HCT116 (cell line): ENCODE measurements around the gene EPHA4. TPM values are rescaled to one million over a fixed set of nuclear protein-coding genes. Genes with fewer than 3 reads are reported as not detected.

ENCODE experiments used
- ATAC-seq: fragments of 200-7000 bp; cut with Tn5 transposase; 2 replicates; pipeline ENCODE4 v1.9.1; 2020; ENCODE audit warnings: mild to moderate bottlenecking, moderate library complexity
- BruUV-seq: library from RNA; stranded (reverse); fragments of 400-500 nt; replicated peaks from 2 replicates; lab custom pipeline; 2021; lab: Mats Ljungman, UMichigan
- CTCF ChIA-PET: fragments of 300-600 bp; sonication (Branson Sonifier 250); formaldehyde crosslinking; loops from one replicate; lab custom pipeline; 2021; ENCODE audit warnings: antibody characterized with exemption; lab: Charles Lee
- POLR2A ChIA-PET: fragments of 300-600, 350-600 bp; sonication (Branson Sonifier 250); formaldehyde crosslinking; loops from one replicate; lab custom pipeline; 2021; ENCODE audit warnings: antibody characterized with exemption; lab: Charles Lee
- RAD21 ChIA-PET, 2 experiments: fragments of 300-600 bp; sonication (Branson Sonifier 250); formaldehyde crosslinking; loops; one replicate each; lab custom pipeline; 2023; ENCODE audit warnings: low total read pairs in 2 of 2; ENCODE audit not compliant: uncharacterized antibody in 2 of 2, unreplicated experiment in 2 of 2, low non-redundant PET in 1 of 2; lab: Charles Lee
- DNase-seq: peaks from one replicate; pipeline ENCODE4 v3.0.0-alpha.2; 2010; ENCODE audit warnings: low read depth, low spot score
- H2AFZ ChIP-seq: fragments of 200-600 bp; shearing (Covaris generic), sonication (generic); 2 replicates; pipeline ENCODE4 v1.6.1; 2017; ENCODE audit warnings: low read depth, mixed run types, mixed read lengths, antibody characterized with exemption, low read length; ENCODE audit not compliant: poor library complexity, severe bottlenecking
- H3K27ac ChIP-seq: 2 replicates; pipeline ENCODE4 v1.5.1; 2012; ENCODE audit warnings: low read depth, low read length
- H3K27me3 ChIP-seq: fragments of 200-600 bp; sonication (generic); 2 replicates; pipeline ENCODE4 v1.6.1; 2016; ENCODE audit warnings: mixed run types, low read length, mixed read lengths; ENCODE audit not compliant: insufficient read depth
- H3K36me3 ChIP-seq, 2 experiments: fragments of 200-500 bp in 1 of 2; fragments of 200-600 bp in 1 of 2; sonication (Bioruptor generic) in 1 of 2; sonication (generic) in 1 of 2; 2 replicates each; pipeline versions ENCODE4 v1.5.1 to v1.6.1; 2014 to 2016; ENCODE audit warnings: low read length in 2 of 2, inconsistent platforms in 1 of 2, mixed read lengths in 1 of 2, mixed run types in 1 of 2; ENCODE audit not compliant: insufficient read depth in 2 of 2, control insufficient read depth in 1 of 2
- H3K4me1 ChIP-seq, 2 experiments: fragments of 200-600 bp in 1 of 2; sonication (generic) in 1 of 2; 2 replicates each; pipeline versions ENCODE4 v1.5.1 to v1.6.1; 2012 to 2017; ENCODE audit warnings: low read length in 2 of 2, inconsistent platforms in 1 of 2, mild to moderate bottlenecking in 1 of 2, mixed read lengths in 1 of 2, mixed run types in 1 of 2, moderate library complexity in 1 of 2; ENCODE audit not compliant: insufficient read depth in 2 of 2, control insufficient read depth in 1 of 2
- H3K4me2 ChIP-seq: fragments of 200-600 bp; sonication (generic); 2 replicates; pipeline ENCODE4 v1.6.1; 2017; ENCODE audit warnings: mixed run types, low read length, mixed read lengths
- H3K4me3 ChIP-seq, 2 experiments: fragments of 200-600 bp in 1 of 2; sonication (generic) in 1 of 2; replicated peaks in 1 of 2; 2 replicates each; pipeline ENCODE4 v1.5.1; 2011 to 2016; ENCODE audit warnings: low read length in 2 of 2, control low read depth in 1 of 2, low read depth in 1 of 2, mild to moderate bottlenecking in 1 of 2, mixed read lengths in 1 of 2, mixed run types in 1 of 2
- H3K79me2 ChIP-seq: fragments of 200-600 bp; sonication (generic); 2 replicates; pipeline ENCODE4 v1.6.1; 2017; ENCODE audit warnings: mild to moderate bottlenecking, mixed run types, low read length, moderate library complexity, mixed read lengths; ENCODE audit not compliant: insufficient read depth
- H3K9ac ChIP-seq: fragments of 200-600 bp; sonication (generic); 2 replicates; pipeline ENCODE4 v1.6.1; 2016; ENCODE audit warnings: low read length, mixed read lengths
- H3K9me2 ChIP-seq: fragments of 200-600 bp; sonication (generic), shearing (Covaris generic); 2 replicates; pipeline ENCODE4 v1.6.1; 2017; ENCODE audit warnings: mixed run types, mild to moderate bottlenecking, moderate library complexity; ENCODE audit not compliant: insufficient read depth
- H3K9me3 ChIP-seq, 2 experiments: fragments of 200-500 bp in 1 of 2; fragments of 200-600 bp in 1 of 2; sonication (Bioruptor generic) in 1 of 2; sonication (generic) in 1 of 2; 2 replicates each; pipeline ENCODE4 v1.6.1; 2014 to 2017; ENCODE audit warnings: low read length in 2 of 2, mixed read lengths in 2 of 2, inconsistent platforms in 1 of 2, low read depth in 1 of 2, mild to moderate bottlenecking in 1 of 2, mixed run types in 1 of 2, moderate library complexity in 1 of 2; ENCODE audit not compliant: control insufficient read depth in 1 of 2, insufficient read depth in 1 of 2
- H4K20me1 ChIP-seq: fragments of 200-600 bp; sonication (generic), shearing (Covaris generic); 2 replicates; pipeline ENCODE4 v1.6.1; 2017; ENCODE audit warnings: mixed run types, mild to moderate bottlenecking, moderate library complexity; ENCODE audit not compliant: insufficient read depth
- CBX3 ChIP-seq: IDR thresholded peaks from 2 replicates; pipeline ENCODE4 v1.6.1; 2012; ENCODE audit warnings: low read depth
- CTCF ChIP-seq, 3 experiments: fragments of 200-600 bp in 1 of 3; sonication (generic) in 1 of 3; IDR thresholded peaks in 2 of 3; conservative IDR thresholded peaks in 1 of 3; 2 replicates each; pipeline ENCODE4 v1.5.1; 2012 to 2017; ENCODE audit warnings: low read depth in 2 of 3, low read length in 2 of 3, antibody characterized with exemption in 1 of 3, borderline replicate concordance in 1 of 3, control low read depth in 1 of 3, mild to moderate bottlenecking in 1 of 3, mixed read lengths in 1 of 3, mixed run types in 1 of 3, moderate library complexity in 1 of 3; ENCODE audit not compliant: insufficient read depth in 1 of 3
- EGR1 ChIP-seq: IDR thresholded peaks from 2 replicates; pipeline ENCODE4 v1.6.1; 2012; ENCODE audit warnings: low read depth
- ELF1 ChIP-seq: IDR thresholded peaks from 2 replicates; pipeline ENCODE4 v1.6.1; 2012; ENCODE audit warnings: low read depth, borderline replicate concordance
- EZH2phosphoT487 ChIP-seq: fragments of 200-600 bp; IDR thresholded peaks from 2 replicates; pipeline ENCODE4 v1.6.1; 2018; ENCODE audit warnings: antibody characterized with exemption, borderline replicate concordance
- FOSL1 ChIP-seq: IDR thresholded peaks from 2 replicates; pipeline ENCODE4 v1.6.1; 2012; ENCODE audit warnings: low read depth
- MAX ChIP-seq: IDR thresholded peaks from 2 replicates; pipeline ENCODE4 v1.6.1; 2012
- POLR2A ChIP-seq: IDR thresholded peaks from 2 replicates; pipeline ENCODE4 v1.7.0; 2011; ENCODE audit warnings: borderline replicate concordance; ENCODE audit not compliant: insufficient read depth, insufficient read length; ENCODE audit errors: extremely low read depth
- POLR2AphosphoS5 ChIP-seq: IDR thresholded peaks from 2 replicates; pipeline ENCODE4 v1.6.1; 2011; ENCODE audit warnings: mild to moderate bottlenecking, low read depth, low read length, moderate library complexity
- RAD21 ChIP-seq: IDR thresholded peaks from 2 replicates; pipeline ENCODE4 v1.6.1; 2012; ENCODE audit warnings: low read depth, mild to moderate bottlenecking
- SIN3A ChIP-seq: IDR thresholded peaks from 2 replicates; pipeline ENCODE4 v1.6.1; 2012; ENCODE audit warnings: low read depth
- SP1 ChIP-seq: IDR thresholded peaks from 2 replicates; pipeline ENCODE4 v1.6.1; 2012; ENCODE audit warnings: low read depth
- SRF ChIP-seq: IDR thresholded peaks from 2 replicates; pipeline ENCODE4 v1.6.1; 2012; ENCODE audit warnings: low read depth
- YY1 ChIP-seq: IDR thresholded peaks from 2 replicates; pipeline ENCODE4 v1.6.1; 2011; ENCODE audit warnings: low read length, low read depth, moderate library complexity, mild to moderate bottlenecking; ENCODE audit not compliant: insufficient replicate concordance; ENCODE audit errors: extremely low read depth
- intact Hi-C: fragments of 100-400 bp; cut with micrococcal nuclease; formaldehyde crosslinking; loops from 2 replicates; pipeline ENCODE4 v1.10.0; 2022
- total RNA-seq: library from RNA; stranded (reverse); gene quantifications from one replicate; pipeline ENCODE4 v1.2.1, GENCODE V29; 2021; ENCODE audit not compliant: unreplicated experiment
- TF ChIP-seq, protein P1 (sequence below): IDR thresholded peaks from 2 replicates; pipeline ENCODE4 v1.6.1; 2012; ENCODE audit warnings: low read depth
- TF ChIP-seq, protein P2 (sequence below): IDR thresholded peaks from 2 replicates; pipeline ENCODE4 v1.6.1; 2012

EPHA4 gene
- total RNA-seq, 1 experiment from 2014 or later, result 3.5 TPM

DNA sequence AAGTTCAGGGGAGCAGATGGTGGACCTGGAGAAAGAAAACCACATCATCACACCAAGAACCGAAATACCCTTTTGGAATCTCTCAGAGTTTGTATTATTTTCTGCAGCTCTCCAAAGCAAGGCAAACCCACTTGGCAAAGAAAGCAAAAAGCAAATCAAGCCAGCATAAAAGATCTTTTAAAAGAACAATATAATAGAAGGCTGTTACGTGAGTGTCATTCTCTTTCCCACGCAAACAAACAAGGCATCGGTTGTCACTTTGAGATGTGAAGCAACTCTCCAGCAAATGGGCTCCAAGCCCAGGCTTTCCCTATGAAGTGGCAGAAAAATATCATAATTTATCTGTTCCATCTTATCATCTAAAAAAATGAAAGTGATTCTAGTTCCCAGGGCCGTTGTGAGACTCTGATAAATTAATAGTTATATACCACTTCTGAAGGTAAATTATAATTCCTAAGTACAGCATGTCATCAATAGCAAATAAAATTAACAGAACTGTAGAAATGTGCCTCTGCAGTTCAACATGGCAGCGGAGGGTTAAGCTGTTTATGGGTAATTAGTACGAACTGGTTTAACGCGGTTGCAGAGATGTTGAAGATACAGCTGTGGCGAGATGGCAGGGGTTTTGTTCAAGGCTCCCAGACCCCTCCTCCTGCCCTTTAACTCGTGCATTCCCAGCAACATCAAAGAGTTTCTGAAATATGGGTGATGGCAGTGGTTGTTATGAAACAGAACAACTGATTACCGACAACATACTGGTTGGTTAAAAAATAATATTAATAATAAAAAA lies 89.2 kb downstream of the EPHA4 start (continued):
- TF ChIP-seq YY1 (no peak), SRF (no peak)
- TF ChIP-seq, all 23 proteins: peak for 0

DNA sequence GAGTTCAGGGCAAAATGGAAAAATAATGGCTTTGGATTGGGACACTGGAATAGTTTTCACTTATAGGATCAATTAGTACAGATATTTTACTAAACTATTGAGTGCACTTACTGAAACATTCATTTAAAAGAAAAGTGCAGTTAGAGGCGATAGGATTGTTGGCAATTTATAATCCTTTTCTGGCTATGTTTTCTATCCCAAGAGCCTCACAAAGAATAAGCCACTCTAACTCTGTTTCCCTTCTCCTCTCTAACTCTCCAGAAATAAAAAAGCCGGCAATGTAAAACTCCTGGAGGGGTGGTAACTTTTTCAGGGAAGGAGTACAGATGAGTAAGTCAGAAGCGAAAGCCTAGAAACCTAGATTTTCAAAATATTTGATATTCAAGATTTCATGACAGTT lies 91.3 kb downstream of the EPHA4 start:
- intact Hi-C loops, result no loop called here
- CTCF ChIA-PET, result no interaction called here
- Histone ChIP-seq H4K20me1 (no peaks in the 10 kb centered on the region), H3K9ac (no peak overlapping the region), H3K4me2 (no peak overlapping the region), H3K36me3 (no peaks in the 10 kb centered on the region), H3K4me3 (no peak overlapping the region), H3K27me3 (no peaks in the 10 kb centered on the region), H3K9me2 (no peaks in the 10 kb centered on the region), H2AFZ (no peak overlapping the region), H3K27ac (no peak overlapping the region), H3K4me1 (peaks cover 3 to 6% of the 10 kb centered on the region in 2 experiments; a peak in 1 of 4 replicates), H3K9me3 (no peaks in the 10 kb centered on the region), H3K79me2 (no peaks in the 10 kb centered on the region)
- no peak for DNase-seq
- TF ChIP-seq FOSL1 (no peak), POLR2AphosphoS5 (no peak), ELF1 (no peak), CBX3 (no peak), EGR1 (no peak), MAX (no peak), SIN3A (no peak), SP1 (no peak), EZH2phosphoT487 (no peak), CTCF (IDR thresholded peaks at IDR 0.05 in 2 of 3, conservative IDR thresholded peaks at IDR 0.05 in 1 of 3; ENCODE audit: borderline replicate concordance in 1 of 3, insufficient read depth in 1 of 3, low read depth in 2 of 3, low read length in 2 of 3) (no peak), RAD21 (no peak), POLR2A (no peak)
- TF ChIP-seq, protein P1, sequence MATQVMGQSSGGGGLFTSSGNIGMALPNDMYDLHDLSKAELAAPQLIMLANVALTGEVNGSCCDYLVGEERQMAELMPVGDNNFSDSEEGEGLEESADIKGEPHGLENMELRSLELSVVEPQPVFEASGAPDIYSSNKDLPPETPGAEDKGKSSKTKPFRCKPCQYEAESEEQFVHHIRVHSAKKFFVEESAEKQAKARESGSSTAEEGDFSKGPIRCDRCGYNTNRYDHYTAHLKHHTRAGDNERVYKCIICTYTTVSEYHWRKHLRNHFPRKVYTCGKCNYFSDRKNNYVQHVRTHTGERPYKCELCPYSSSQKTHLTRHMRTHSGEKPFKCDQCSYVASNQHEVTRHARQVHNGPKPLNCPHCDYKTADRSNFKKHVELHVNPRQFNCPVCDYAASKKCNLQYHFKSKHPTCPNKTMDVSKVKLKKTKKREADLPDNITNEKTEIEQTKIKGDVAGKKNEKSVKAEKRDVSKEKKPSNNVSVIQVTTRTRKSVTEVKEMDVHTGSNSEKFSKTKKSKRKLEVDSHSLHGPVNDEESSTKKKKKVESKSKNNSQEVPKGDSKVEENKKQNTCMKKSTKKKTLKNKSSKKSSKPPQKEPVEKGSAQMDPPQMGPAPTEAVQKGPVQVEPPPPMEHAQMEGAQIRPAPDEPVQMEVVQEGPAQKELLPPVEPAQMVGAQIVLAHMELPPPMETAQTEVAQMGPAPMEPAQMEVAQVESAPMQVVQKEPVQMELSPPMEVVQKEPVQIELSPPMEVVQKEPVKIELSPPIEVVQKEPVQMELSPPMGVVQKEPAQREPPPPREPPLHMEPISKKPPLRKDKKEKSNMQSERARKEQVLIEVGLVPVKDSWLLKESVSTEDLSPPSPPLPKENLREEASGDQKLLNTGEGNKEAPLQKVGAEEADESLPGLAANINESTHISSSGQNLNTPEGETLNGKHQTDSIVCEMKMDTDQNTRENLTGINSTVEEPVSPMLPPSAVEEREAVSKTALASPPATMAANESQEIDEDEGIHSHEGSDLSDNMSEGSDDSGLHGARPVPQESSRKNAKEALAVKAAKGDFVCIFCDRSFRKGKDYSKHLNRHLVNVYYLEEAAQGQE, result no peak
- TF ChIP-seq, protein P2, sequence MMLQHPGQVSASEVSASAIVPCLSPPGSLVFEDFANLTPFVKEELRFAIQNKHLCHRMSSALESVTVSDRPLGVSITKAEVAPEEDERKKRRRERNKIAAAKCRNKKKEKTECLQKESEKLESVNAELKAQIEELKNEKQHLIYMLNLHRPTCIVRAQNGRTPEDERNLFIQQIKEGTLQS, result no peak
- ATAC-seq, result no peak
- RAD21 ChIA-PET, result no interaction called here
- POLR2A ChIA-PET, result no interaction called here
- BruUV-seq, result no TSS peak
